ENCODE data around the gene RRP1.

- TF ChIP-seq ZFX (IDR thresholded peaks at IDR 0.05): no peak
- TF ChIP-seq ZNF274 (IDR thresholded peaks at IDR 0.05; ENCODE audit: low read depth, low read length): no peak
- TF ChIP-seq CTCF (IDR thresholded peaks at IDR 0.05 in 2 of 3, conservative IDR thresholded peaks at IDR 0.05 in 1 of 3; ENCODE audit: borderline replicate concordance in 1 of 3, insufficient read depth in 1 of 3, low read depth in 2 of 3, low read length in 2 of 3): no peak
- no peak for TF ChIP-seq MAX (IDR thresholded peaks at IDR 0.05)
- TF ChIP-seq EGR1 (IDR thresholded peaks at IDR 0.05; ENCODE audit: low read depth): no peak
- no peak for TF ChIP-seq EZH2phosphoT487 (IDR thresholded peaks at IDR 0.05; ENCODE audit: borderline replicate concordance)
- no peak for TF ChIP-seq REST (IDR thresholded peaks at IDR 0.05; ENCODE audit: low read depth)
- no peak for TF ChIP-seq ZBTB33 (IDR thresholded peaks at IDR 0.05; ENCODE audit: extremely low read depth, insufficient replicate concordance, low read length)
Observed at GRCh38 chr21:43800566-43800965, 11.2 kb downstream of the RRP1 start.
